ENCODE measurements around the gene ANKRD29.

The ANKRD29 gene

DNA sequence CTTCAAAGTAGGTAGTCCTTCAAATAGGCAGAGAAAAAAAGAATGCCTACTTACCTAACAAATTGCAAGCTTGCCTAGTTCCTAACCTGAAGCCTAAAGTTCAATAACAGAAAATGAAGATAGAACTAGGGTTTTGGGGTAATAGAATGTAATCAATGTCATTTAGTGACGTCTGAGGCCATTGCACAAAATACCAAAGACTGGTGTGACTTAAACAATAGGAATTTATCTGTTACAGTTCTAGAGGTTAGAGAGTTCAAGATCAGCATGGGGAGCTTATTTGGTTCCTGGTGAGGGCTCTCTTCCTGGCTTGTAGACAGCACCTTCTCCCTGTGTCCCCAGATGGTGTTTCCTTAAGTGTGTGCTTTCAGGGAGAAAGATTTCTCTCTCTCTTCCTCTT, 71.7 kb downstream of the ANKRD29 start:
- no peak for TF ChIP-seq CTCF (IDR thresholded peaks at IDR 0.05; ENCODE audit: borderline replicate concordance, insufficient read depth, low read depth, low read length)

GRCh38 chr18:23588836-23589560, 73.7 kb downstream of the ANKRD29 start:
- H3K4me3 ChIP-seq (ENCODE audit: low read depth, low read length), result no peak overlapping the region
- TF ChIP-seq CTCF (IDR thresholded peaks at IDR 0.05; ENCODE audit: borderline replicate concordance, insufficient read depth, low read depth, low read length), result no peak

More for the DNA sequence above, 71.7 kb downstream of the ANKRD29 start:
- no peak overlapping the region for H3K4me3 ChIP-seq (ENCODE audit: low read depth, low read length)

GRCh38 chr18:23587220-23587642, 75.5 kb downstream of the ANKRD29 start:
- TF ChIP-seq CTCF (IDR thresholded peaks at IDR 0.05; ENCODE audit: borderline replicate concordance, insufficient read depth, low read depth, low read length), result no peak
- H3K4me3 ChIP-seq (ENCODE audit: low read depth, low read length), result peak overlapping the region; percentile 11

- TF ChIP-seq CTCF (IDR thresholded peaks at IDR 0.05; ENCODE audit: borderline replicate concordance, insufficient read depth, low read depth, low read length), result peak; percentile 90
- H3K4me3 ChIP-seq (ENCODE audit: low read depth, low read length), result peak within 1 kb of the TSS; percentile 98
These were observed 76.2 kb downstream of the ANKRD29 start, which contains the start of gene NPC1 for GRCh38 chr18:23586249-23587196. Gene NPC1 (minus strand): TSS chr18:23586506. CDS start chr18:23586343, 163 bp downstream.

GRCh38 chr18:23585897-23586248, 76.8 kb downstream of the ANKRD29 start:
- H3K4me3 ChIP-seq (ENCODE audit: low read depth, low read length), result peak overlapping the region; percentile 98
- TF ChIP-seq CTCF (IDR thresholded peaks at IDR 0.05; ENCODE audit: borderline replicate concordance, insufficient read depth, low read depth, low read length), result no peak

DNA sequence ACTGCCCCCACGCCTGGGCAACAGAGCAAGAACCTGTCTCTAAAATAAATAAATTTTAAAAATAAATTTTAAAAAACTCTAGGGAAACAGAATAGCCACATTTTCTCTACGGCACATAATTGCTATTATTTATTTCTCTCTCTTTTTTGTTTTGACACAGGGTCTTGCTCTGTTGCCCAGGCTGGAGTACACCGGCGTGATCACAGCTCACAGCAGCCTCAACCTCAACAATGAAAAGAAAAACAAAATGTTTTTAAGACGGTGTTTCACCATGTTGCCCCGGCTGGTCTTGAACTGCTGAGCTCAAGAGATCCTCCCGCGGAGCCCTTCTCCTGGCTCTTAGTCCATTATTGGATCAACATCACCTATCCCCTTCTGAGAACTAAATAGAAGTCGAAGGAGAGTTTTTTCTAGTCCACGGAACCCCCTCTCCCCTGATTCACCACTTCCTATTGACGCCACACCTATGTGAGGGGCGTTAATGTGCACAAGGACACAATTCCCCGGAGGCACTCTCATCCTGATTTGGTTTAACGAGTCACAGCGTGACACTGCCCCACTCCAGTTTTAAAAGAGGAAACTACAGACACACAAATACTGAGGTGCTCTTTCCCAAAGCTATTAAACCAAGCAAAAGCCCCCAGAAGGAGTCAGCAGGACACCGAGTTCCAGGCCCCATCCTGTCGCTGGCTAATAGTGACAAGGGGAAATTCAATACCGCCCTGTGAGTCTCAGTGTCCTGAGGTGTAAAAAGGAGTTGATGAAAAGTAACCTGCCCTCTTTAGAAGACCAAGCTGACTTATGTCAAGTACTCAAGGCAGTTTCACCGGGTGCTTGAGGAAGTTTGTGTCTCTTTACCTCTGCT, 77.5 kb downstream of the ANKRD29 start:
- no peak for TF ChIP-seq CTCF (IDR thresholded peaks at IDR 0.05; ENCODE audit: borderline replicate concordance, insufficient read depth, low read depth, low read length)
- peak overlapping the region; percentile 98 for H3K4me3 ChIP-seq (ENCODE audit: low read depth, low read length)
